ENCODE results near the gene ATP5MG. TPM values are rescaled to one million over a fixed set of nuclear protein-coding genes. Genes with fewer than 3 reads are reported as not detected.

The ATP5MG gene
- total RNA-seq, 4 donors from 2014 or later, result 38.1 to 57.1 (median 51.9) TPM

DNA sequence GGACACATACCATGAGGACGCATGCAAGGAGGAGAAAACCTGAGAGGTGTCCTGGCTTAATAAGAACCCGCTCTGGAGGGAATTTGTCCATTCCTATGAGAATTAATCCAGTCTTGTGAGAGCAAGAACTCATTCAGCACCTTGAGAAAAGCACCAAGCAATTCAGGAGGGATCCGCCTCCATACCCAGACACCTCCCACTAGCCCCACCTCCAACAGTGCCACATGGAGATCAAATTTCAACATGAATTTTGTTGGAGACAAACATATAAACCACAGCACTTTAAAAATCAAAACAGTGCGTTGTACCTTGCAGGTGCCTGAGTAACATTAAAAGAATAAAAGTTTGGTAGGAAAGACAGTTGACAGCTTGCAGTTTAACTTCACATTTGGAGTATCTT lies 30.6 kb upstream of the ATP5MG start:
- TF ChIP-seq, protein P1, sequence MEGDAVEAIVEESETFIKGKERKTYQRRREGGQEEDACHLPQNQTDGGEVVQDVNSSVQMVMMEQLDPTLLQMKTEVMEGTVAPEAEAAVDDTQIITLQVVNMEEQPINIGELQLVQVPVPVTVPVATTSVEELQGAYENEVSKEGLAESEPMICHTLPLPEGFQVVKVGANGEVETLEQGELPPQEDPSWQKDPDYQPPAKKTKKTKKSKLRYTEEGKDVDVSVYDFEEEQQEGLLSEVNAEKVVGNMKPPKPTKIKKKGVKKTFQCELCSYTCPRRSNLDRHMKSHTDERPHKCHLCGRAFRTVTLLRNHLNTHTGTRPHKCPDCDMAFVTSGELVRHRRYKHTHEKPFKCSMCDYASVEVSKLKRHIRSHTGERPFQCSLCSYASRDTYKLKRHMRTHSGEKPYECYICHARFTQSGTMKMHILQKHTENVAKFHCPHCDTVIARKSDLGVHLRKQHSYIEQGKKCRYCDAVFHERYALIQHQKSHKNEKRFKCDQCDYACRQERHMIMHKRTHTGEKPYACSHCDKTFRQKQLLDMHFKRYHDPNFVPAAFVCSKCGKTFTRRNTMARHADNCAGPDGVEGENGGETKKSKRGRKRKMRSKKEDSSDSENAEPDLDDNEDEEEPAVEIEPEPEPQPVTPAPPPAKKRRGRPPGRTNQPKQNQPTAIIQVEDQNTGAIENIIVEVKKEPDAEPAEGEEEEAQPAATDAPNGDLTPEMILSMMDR (IDR thresholded peaks at IDR 0.05), result no peak
- no peak for ATAC-seq (ENCODE audit: low FRiP score)
- no peak for DNase-seq (ENCODE audit: low spot score)

DNA sequence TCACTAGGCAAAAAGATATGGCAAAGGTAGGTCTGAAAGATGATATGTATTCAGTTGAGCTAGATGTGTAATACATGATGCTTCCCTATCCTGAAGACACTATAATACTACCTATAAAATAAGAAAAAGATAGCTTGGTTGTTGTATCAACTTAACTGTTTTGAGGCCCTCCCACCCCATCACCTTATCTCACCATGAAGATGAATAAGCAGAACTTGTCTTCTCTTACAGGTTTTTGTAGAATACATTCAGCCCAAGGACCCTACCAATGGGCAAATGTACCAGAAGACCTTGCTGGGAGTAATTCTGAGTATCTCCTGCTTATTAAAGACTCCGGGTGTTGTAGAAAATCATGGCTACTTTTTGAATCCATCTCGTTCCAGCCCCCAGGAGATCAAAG lies 28.1 kb upstream of the ATP5MG start:
- DNase-seq (ENCODE audit: low spot score) (no peak), ATAC-seq (ENCODE audit: low FRiP score) (no peak)
- TF ChIP-seq, protein P1 (IDR thresholded peaks at IDR 0.05), result no peak

DNA sequence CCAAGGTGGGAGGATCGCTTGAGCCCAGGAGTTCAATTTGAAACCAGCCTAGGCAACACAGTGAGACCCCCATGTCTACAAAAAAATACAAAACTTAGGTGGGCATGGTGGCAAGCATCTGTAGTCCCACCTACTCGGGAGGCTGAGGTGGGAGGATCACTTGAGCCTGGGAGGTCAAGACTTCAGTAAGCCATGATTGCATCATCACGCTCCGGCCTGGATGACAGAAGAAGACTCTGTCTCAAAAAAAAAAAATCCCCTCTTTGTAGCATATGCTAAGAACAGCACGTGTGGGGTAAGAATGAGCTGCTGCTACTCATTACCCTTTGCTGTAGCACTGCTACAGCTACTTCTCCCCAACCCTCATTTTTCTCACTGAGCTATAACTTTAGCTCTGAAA lies 27.5 kb upstream of the ATP5MG start:
- TF ChIP-seq, protein P1 (IDR thresholded peaks at IDR 0.05), result no peak
- ATAC-seq (ENCODE audit: low FRiP score), result no peak
- DNase-seq (ENCODE audit: low spot score), result no peak

DNA sequence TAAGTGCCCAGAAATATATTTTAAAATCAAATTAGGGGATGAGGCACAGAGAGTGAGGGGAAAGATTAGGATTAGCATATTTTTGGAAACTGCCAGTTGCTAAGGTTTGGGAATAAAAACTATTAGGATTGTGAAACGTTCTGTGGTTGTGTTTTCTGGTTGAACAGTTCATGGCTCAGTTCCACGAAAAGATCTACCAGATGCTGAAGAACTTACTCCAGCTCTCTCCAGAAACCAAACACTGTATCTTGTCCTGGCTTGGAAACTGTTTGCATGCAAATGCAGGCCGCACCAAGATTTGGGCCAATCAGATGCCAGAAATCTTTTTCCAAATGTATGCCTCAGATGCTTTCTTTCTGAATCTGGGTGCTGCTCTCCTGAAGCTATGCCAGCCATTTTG lies 26.7 kb upstream of the ATP5MG start:
- ATAC-seq (ENCODE audit: low FRiP score) (no peak), DNase-seq (ENCODE audit: low spot score) (no peak)
- TF ChIP-seq, protein P1 (IDR thresholded peaks at IDR 0.05), result no peak

DNA sequence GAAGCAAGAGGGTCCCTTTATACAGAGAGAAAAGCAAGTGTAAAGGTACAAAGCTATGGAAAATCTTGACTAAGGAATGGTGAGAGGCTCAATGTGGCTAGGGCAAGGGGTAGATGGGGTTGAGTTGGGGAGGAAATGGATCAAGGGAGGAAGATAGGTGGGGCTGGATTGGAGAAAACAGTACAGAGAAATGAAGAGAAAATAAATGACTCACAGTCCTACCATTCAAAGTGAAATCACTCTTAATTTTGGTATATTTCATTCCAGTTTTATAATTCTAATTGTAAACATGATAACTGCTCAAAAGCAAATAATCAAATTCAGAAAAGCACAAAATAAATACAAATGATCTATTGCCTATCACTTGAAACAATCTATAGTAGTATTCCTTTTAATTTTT lies 25.4 kb upstream of the ATP5MG start:
- DNase-seq (ENCODE audit: low spot score) (no peak), ATAC-seq (ENCODE audit: low FRiP score) (no peak)
- TF ChIP-seq, protein P1 (IDR thresholded peaks at IDR 0.05), result no peak

DNA sequence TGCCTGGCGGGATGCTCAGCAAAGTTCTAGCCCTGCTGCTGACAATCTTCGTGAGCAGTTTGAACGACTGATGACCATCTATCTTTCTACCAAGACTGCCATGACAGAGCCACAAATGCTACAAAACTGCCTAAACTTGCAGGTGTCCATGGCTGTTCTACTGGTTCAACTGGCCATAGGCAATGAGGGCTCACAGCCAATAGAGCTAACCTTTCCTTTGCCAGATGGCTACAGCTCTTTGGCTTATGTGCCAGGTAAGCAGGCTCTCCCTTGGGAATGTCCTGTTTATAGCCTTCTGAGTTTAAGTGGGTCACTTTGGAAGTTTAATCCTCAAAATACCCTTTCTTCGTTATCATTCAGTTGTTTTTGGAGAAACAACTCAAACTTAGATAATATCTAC lies 21.9 kb upstream of the ATP5MG start:
- no peak for DNase-seq (ENCODE audit: low spot score)
- TF ChIP-seq, protein P1 (IDR thresholded peaks at IDR 0.05), result no peak
- ATAC-seq (ENCODE audit: low FRiP score), result no peak

DNA sequence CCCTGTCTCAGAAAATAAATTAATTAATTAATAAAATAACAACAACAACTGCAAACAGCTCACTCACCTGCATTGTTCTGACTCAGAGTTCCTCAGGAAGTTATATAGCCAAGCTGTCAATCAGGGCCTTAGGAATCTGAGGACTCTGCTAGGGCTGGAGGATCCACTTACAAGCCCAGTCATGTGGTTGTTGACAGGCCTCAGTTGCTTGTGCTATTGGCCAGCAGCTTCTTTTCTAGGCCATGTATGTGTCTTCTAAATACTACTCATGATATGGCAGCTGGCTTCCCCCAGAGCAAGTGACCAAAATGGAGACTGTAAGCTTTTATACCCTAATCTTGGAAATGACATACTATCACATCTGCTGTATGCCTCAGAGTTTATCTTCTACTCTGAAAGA lies 20.8 kb upstream of the ATP5MG start:
- no peak for DNase-seq (ENCODE audit: low spot score)
- no peak for ATAC-seq (ENCODE audit: low FRiP score)
- TF ChIP-seq, protein P1 (IDR thresholded peaks at IDR 0.05), result no peak

All from omental fat pad (tissue), 4 donors.